Gastroesophageal sphincter (tissue), 3 donors: Measurements from ENCODE around the gene AGXT2.

Experiments used
- CTCF ChIP-seq, 4 experiments: fragments of 200-600 bp in 2 of 4; fragments of 450-650 bp in 2 of 4; sonication (generic) in 1 of 4; IDR thresholded peaks; one replicate each; pipeline ENCODE4 v1.5.1; 2017 to 2019; ENCODE audit warnings: antibody characterized with exemption in 4 of 4, mild to moderate bottlenecking in 2 of 4, moderate library complexity in 2 of 4
- POLR2A ChIP-seq, 2 donors: fragments of 450-650 bp; IDR thresholded peaks; one replicate each; pipeline ENCODE4 v1.6.1; 2017; ENCODE audit warnings: antibody characterized with exemption in 2 of 2, mild to moderate bottlenecking in 2 of 2, moderate library complexity in 1 of 2

- TF ChIP-seq CTCF (IDR thresholded peaks at IDR 0.05) (peak in 2 of 4 experiments; percentile 26 to 43), POLR2A (IDR thresholded peaks at IDR 0.05) (no peak)
These were observed 89.7 kb downstream of the AGXT2 start for GRCh38 chr5:34957857-34958690.
